PC-9 (cell line): Measurements from ENCODE around the gene PEX14. TPM values are rescaled to one million over a fixed set of nuclear protein-coding genes. Genes with fewer than 3 reads are reported as not detected.

Source experiments
- BruUV-seq: library from RNA; stranded (reverse); fragments of 400-500 nt; replicated peaks from 2 replicates; lab custom pipeline; 2021; lab: Mats Ljungman, UMichigan
- CTCF ChIA-PET: fragments of 300-600 bp; sonication (Branson Sonifier 250); formaldehyde crosslinking; loops from one replicate; lab custom pipeline; 2022; ENCODE audit warnings: antibody characterized with exemption; lab: Charles Lee
- POLR2A ChIA-PET: fragments of 300-600 bp; sonication (Branson Sonifier 250); formaldehyde crosslinking; loops from one replicate; lab custom pipeline; 2022; ENCODE audit warnings: antibody characterized with exemption; ENCODE audit not compliant: unreplicated experiment; lab: Charles Lee
- DNase-seq, 2 experiments: peaks; one replicate each; pipeline versions ENCODE4 v3.0.0 to v3.0.0-alpha.2; 2015 to 2022; ENCODE audit warnings: mixed read lengths in 1 of 2
- H2AFZ ChIP-seq: fragments of 200-600 bp; sonication (generic); 2 replicates; pipeline ENCODE4 v1.8.1; 2017; ENCODE audit warnings: antibody characterized with exemption
- H3F3A ChIP-seq: fragments of 200-600 bp; sonication (generic); 2 replicates; pipeline ENCODE4 v1.8.1; 2017; ENCODE audit warnings: antibody characterized with exemption, mild to moderate bottlenecking, low read depth; ENCODE audit not compliant: insufficient read depth
- H3K27ac ChIP-seq: fragments of 200-600 bp; sonication (generic); 2 replicates; pipeline ENCODE4 v1.6.1; 2016; ENCODE audit warnings: mixed run types
- H3K27me3 ChIP-seq: fragments of 200-600 bp; sonication (generic); 2 replicates; pipeline ENCODE4 v1.6.1; 2016; ENCODE audit warnings: low read depth, mixed run types; ENCODE audit not compliant: insufficient read depth
- H3K36me3 ChIP-seq: fragments of 200-600 bp; sonication (generic); 2 replicates; pipeline ENCODE4 v1.6.1; 2016; ENCODE audit warnings: low read depth, mixed run types
- H3K4me1 ChIP-seq: fragments of 200-600 bp; sonication (generic); replicated peaks from 2 replicates; pipeline ENCODE4 v1.6.1; 2016; ENCODE audit warnings: mixed run types; ENCODE audit not compliant: insufficient read depth
- H3K4me2 ChIP-seq: fragments of 200-600 bp; sonication (generic); 2 replicates; pipeline ENCODE4 v1.6.1; 2017; ENCODE audit warnings: mixed run types
- H3K4me3 ChIP-seq: fragments of 200-600 bp; sonication (generic); 2 replicates; pipeline ENCODE4 v1.6.1; 2016; ENCODE audit warnings: mixed run types
- H3K79me2 ChIP-seq: fragments of 200-600 bp; sonication (generic); 2 replicates; pipeline ENCODE4 v1.6.1; 2017; ENCODE audit warnings: low read depth, mixed run types
- H3K9me2 ChIP-seq: fragments of 200-600 bp; sonication (generic); 2 replicates; pipeline ENCODE4 v1.8.1; 2017; ENCODE audit warnings: mild to moderate bottlenecking; ENCODE audit not compliant: insufficient read depth
- H3K9me3 ChIP-seq: fragments of 200-600 bp; sonication (generic); 2 replicates; pipeline ENCODE4 v1.8.1; 2016; ENCODE audit warnings: low read depth; ENCODE audit not compliant: insufficient read depth
- H4K20me1 ChIP-seq: fragments of 200-600 bp; sonication (generic); 2 replicates; pipeline ENCODE4 v1.8.1; 2017; ENCODE audit not compliant: insufficient read depth
- EZH2 ChIP-seq: fragments of 200-600 bp; sonication (generic); IDR thresholded peaks from 2 replicates; pipeline ENCODE4 v1.8.0; 2017; ENCODE audit warnings: antibody characterized with exemption, low read depth
- intact Hi-C: fragments of 100-400 bp; cut with micrococcal nuclease; formaldehyde crosslinking; loops from one replicate; pipeline ENCODE4 v1.10.0; 2022; ENCODE audit not compliant: unreplicated experiment
- total RNA-seq: library from RNA; stranded (reverse); gene quantifications from 2 replicates; pipeline ENCODE4 v1.2.3, GENCODE V29; 2021
- TF ChIP-seq, protein P1 (sequence below): fragments of 200-600 bp; sonication (generic); conservative IDR thresholded peaks from 2 replicates; pipeline ENCODE4 v1.6.1; 2017; ENCODE audit warnings: mixed run types, antibody characterized with exemption, mild to moderate bottlenecking, moderate library complexity

Gene PEX14
- total RNA-seq, 1 experiment from 2014 or later = 28.3 TPM

- no peak for DNase-seq
- Histone ChIP-seq H3K4me1 (no peaks in the 10 kb centered on the region), H3K9me3 (no peaks in the 10 kb centered on the region), H3F3A (peaks cover 4% of the 10 kb centered on the region; the same call in 1 of the 2 replicates), H3K27ac (no peak overlapping the region), H3K79me2 (peaks cover 18% of the 10 kb centered on the region; the same call in 1 of the 2 replicates), H3K9me2 (no peaks in the 10 kb centered on the region), H4K20me1 (peaks cover 6% of the 10 kb centered on the region; the same call in 1 of the 2 replicates), H3K4me2 (no peak overlapping the region), H3K4me3 (no peak overlapping the region), H2AFZ (no peak overlapping the region), H3K36me3 (no peaks in the 10 kb centered on the region), H3K27me3 (no peaks in the 10 kb centered on the region)
- no TSS peak for BruUV-seq
- TF ChIP-seq EZH2 = no peak
- TF ChIP-seq, protein P1, sequence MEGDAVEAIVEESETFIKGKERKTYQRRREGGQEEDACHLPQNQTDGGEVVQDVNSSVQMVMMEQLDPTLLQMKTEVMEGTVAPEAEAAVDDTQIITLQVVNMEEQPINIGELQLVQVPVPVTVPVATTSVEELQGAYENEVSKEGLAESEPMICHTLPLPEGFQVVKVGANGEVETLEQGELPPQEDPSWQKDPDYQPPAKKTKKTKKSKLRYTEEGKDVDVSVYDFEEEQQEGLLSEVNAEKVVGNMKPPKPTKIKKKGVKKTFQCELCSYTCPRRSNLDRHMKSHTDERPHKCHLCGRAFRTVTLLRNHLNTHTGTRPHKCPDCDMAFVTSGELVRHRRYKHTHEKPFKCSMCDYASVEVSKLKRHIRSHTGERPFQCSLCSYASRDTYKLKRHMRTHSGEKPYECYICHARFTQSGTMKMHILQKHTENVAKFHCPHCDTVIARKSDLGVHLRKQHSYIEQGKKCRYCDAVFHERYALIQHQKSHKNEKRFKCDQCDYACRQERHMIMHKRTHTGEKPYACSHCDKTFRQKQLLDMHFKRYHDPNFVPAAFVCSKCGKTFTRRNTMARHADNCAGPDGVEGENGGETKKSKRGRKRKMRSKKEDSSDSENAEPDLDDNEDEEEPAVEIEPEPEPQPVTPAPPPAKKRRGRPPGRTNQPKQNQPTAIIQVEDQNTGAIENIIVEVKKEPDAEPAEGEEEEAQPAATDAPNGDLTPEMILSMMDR = no peak
- ChIA-PET CTCF (no interaction called here), POLR2A (interaction anchor here (0.7 kb wide), 1 partner anchor 1529 kb away, joined by 29 read pairs; no protein-coding TSS in a partner anchor)
- intact Hi-C loops = no loop called here
Measured at GRCh38 chr1:10490286-10490970, 15.7 kb downstream of the PEX14 start.

DNA sequence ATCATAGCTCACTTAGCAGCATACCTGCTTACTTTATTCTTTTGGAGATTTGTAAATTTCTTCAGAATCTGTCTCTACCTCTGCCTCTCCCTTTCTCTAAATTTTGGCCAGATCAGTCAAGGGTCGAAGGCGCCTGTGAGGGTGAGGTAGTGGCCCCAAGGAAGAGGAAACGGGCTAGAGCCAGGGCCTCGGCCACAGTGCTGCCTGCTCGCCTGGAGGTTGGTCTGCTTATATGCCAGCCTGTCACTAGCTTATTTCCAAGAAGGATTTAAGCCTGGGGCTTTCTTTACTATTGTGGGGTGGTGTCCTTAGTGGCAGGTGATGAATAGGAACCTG lies 19.6 kb downstream of the PEX14 start:
- Histone ChIP-seq H3K9me3 (no peaks in the 10 kb centered on the region), H3K36me3 (no peaks in the 10 kb centered on the region), H3K4me3 (no peak overlapping the region), H3F3A (peaks cover 4% of the 10 kb centered on the region; the same call in 1 of the 2 replicates), H3K4me1 (no peaks in the 10 kb centered on the region), H3K27ac (no peak overlapping the region), H3K27me3 (no peaks in the 10 kb centered on the region), H3K4me2 (no peak overlapping the region), H3K79me2 (peaks cover 30% of the 10 kb centered on the region), H4K20me1 (peaks cover 6% of the 10 kb centered on the region; the same call in 1 of the 2 replicates), H2AFZ (no peak overlapping the region), H3K9me2 (no peaks in the 10 kb centered on the region)
- no peak for DNase-seq
- CTCF ChIA-PET = interaction anchor here (0.5 to 2.9 kb wide), 7 partner anchors 8 to 116 kb away, joined by 4 to 19 read pairs (median 5); partner anchors contain the start of gene CENPS
- intact Hi-C loops = loop anchor here (1.0 kb wide), 2 partner anchors 64 to 117 kb away; partner anchors contain the start of gene CENPS
- TF ChIP-seq, protein P1 = no peak
- no peak for TF ChIP-seq EZH2
- BruUV-seq = no TSS peak
- POLR2A ChIA-PET = interaction anchor here (0.6 kb wide), 2 partner anchors 64 to 1453 kb away, joined by 3 read pairs; no protein-coding TSS in a partner anchor

DNA sequence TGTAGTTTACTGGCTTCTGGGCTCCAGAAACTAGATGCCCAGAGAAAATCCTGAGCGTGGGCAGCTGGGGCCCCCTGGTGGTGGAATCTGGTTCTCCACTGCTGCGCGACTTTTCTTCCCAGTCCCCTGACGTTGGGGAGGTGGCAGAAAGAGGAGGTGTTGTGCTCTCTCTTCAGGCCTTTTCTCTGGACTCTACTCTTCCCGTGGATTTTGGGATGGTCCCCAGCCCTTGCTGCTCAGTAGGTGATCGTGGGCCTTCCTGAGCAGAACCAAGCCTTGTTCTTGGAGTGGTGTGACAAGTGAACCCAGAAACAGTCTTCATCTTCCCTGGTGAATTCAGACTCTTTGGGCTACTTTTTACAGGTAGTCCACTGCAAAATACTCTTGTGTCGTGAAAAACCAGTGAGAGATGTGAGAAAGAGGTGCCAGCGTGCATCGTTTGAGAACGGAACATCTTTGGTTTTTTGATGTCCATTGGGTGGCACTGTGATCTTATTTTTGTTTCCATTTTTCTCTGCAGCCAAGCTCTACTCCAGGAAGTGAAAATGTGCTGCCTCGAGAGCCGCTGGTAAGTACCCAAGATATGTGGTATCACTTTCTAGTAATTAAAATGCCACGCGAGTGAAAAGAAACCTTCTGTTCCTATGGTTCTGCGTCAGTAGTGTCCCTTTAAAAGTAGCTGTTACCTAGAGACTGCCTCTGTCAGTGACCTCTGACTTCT lies 20.2 kb downstream of the PEX14 start:
- TF ChIP-seq, protein P1 = peak; percentile 87
- TF ChIP-seq EZH2 = no peak
- no peaks in the 10 kb centered on the region for H3K4me1 ChIP-seq
- no peak overlapping the region for H3K4me2 ChIP-seq
- H3K27me3 ChIP-seq = no peaks in the 10 kb centered on the region
- no peak overlapping the region for H2AFZ ChIP-seq
- H3K27ac ChIP-seq = no peak overlapping the region
- intact Hi-C loops = loop anchor here (1.0 to 5.0 kb wide), 3 partner anchors 65 to 417 kb away; partner anchors contain the start of gene CENPS
- DNase-seq = peak; percentile 45 to 76
- no peaks in the 10 kb centered on the region for H3K9me2 ChIP-seq
- no TSS peak for BruUV-seq
- no peak overlapping the region for H3K4me3 ChIP-seq
- peaks cover 28% of the 10 kb centered on the region for H3K79me2 ChIP-seq
- POLR2A ChIA-PET = interaction anchor here (0.6 to 0.7 kb wide), 2 partner anchors 37 to 1452 kb away, joined by 3 to 6 read pairs; no protein-coding TSS in a partner anchor
- H4K20me1 ChIP-seq = peaks cover 6% of the 10 kb centered on the region; the same call in 1 of the 2 replicates
- H3F3A ChIP-seq = peaks cover 4% of the 10 kb centered on the region; the same call in 1 of the 2 replicates
- CTCF ChIA-PET = interaction anchor here (0.5 to 2.9 kb wide), 6 partner anchors 8 to 371 kb away, joined by 3 to 19 read pairs (median 4); partner anchors contain the start of gene CENPS
- H3K36me3 ChIP-seq = no peaks in the 10 kb centered on the region
- no peaks in the 10 kb centered on the region for H3K9me3 ChIP-seq
